ENCODE measurements around the gene ERP44.

GRCh38 chr9:100058699-100059579 is 39.9 kb downstream of the ERP44 start:
- no peak for TF ChIP-seq EZH2 (IDR thresholded peaks at IDR 0.05; ENCODE audit: borderline replicate concordance, low read depth, low read length, severe bottlenecking)
- no peak for TF ChIP-seq CTCF (IDR thresholded peaks at IDR 0.05; ENCODE audit: extremely low read depth in 1 of 2, insufficient read depth in 1 of 2, low read depth in 1 of 2, low read length in 2 of 2)

Measured in endothelial cell of umbilical vein (primary cell).